Right atrium auricular region (tissue), 2 donors: ENCODE measurements around the gene DIPK1A. TPM values are rescaled to one million over a fixed set of nuclear protein-coding genes. Genes with fewer than 3 reads are reported as not detected.

ENCODE experiments used
- DNase-seq: peaks from one replicate; pipeline ENCODE4 v3.0.0-alpha.2; 2019; ENCODE audit warnings: low spot score
- H3K27ac ChIP-seq, 2 donors: fragments of 200-600 bp; sonication (generic); 1 replicate in 1 of 2; 2 replicates in 1 of 2; pipeline ENCODE4 v1.5.1; 2016 to 2019
- H3K27me3 ChIP-seq, 2 donors: fragments of 200-600 bp; sonication (generic); one replicate each; pipeline versions ENCODE4 v1.5.1 to v1.6.0; 2017 to 2019
- H3K36me3 ChIP-seq: fragments of 200-600 bp; sonication (generic); one replicate; pipeline ENCODE4 v1.5.1; 2016
- H3K4me1 ChIP-seq, 2 donors: fragments of 200-600 bp; sonication (generic); one replicate each; pipeline versions ENCODE4 v1.5.1 to v1.6.0; 2017 to 2019
- H3K4me3 ChIP-seq, 2 donors: fragments of 200-600 bp; sonication (generic); 1 replicate in 1 of 2; 2 replicates in 1 of 2; pipeline ENCODE4 v1.5.1; 2017 to 2019; ENCODE audit warnings: mild to moderate bottlenecking in 1 of 2, moderate library complexity in 1 of 2
- H3K9me3 ChIP-seq, 2 donors: fragments of 200-600 bp; sonication (generic); one replicate each; pipeline ENCODE4 v1.5.1; 2019
- total RNA-seq, 2 donors: library from RNA; depleted of rRNA; stranded (reverse); fragments of >200 nt; gene quantifications; one replicate each; pipeline ENCODE4 v1.1.0, GENCODE V29; 2016
- TF ChIP-seq, protein P1 (sequence below), 2 donors: fragments of 200-600 bp; sonication (generic); IDR thresholded peaks; one replicate each; pipeline ENCODE4 v1.5.1; 2019; ENCODE audit warnings: antibody characterized with exemption in 2 of 2

DIPK1A gene
- total RNA-seq, 2 donors from 2014 or later, result 5.9 to 7.9 TPM

- TF ChIP-seq, protein P1, sequence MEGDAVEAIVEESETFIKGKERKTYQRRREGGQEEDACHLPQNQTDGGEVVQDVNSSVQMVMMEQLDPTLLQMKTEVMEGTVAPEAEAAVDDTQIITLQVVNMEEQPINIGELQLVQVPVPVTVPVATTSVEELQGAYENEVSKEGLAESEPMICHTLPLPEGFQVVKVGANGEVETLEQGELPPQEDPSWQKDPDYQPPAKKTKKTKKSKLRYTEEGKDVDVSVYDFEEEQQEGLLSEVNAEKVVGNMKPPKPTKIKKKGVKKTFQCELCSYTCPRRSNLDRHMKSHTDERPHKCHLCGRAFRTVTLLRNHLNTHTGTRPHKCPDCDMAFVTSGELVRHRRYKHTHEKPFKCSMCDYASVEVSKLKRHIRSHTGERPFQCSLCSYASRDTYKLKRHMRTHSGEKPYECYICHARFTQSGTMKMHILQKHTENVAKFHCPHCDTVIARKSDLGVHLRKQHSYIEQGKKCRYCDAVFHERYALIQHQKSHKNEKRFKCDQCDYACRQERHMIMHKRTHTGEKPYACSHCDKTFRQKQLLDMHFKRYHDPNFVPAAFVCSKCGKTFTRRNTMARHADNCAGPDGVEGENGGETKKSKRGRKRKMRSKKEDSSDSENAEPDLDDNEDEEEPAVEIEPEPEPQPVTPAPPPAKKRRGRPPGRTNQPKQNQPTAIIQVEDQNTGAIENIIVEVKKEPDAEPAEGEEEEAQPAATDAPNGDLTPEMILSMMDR (IDR thresholded peaks at IDR 0.05), result no peak
- no peak overlapping the region for H3K27ac ChIP-seq
- no peaks in the 10 kb centered on the region for H3K9me3 ChIP-seq
- H3K4me1 ChIP-seq, result peaks cover 0 to 8% of the 10 kb centered on the region in 2 donors
- no peaks in the 10 kb centered on the region for H3K36me3 ChIP-seq
- DNase-seq, result no peak
- H3K4me3 ChIP-seq, result no peak overlapping the region
- no peaks in the 10 kb centered on the region for H3K27me3 ChIP-seq
These were observed 34.5 kb upstream of the DIPK1A start for GRCh38 chr1:92995441-92996430.

GRCh38 chr1:92994105-92994712, 32.9 kb upstream of the DIPK1A start:
- Histone ChIP-seq H3K36me3 (no peaks in the 10 kb centered on the region), H3K4me1 (no peaks in the 10 kb centered on the region), H3K4me3 (no peak overlapping the region), H3K27ac (no peak overlapping the region), H3K27me3 (no peaks in the 10 kb centered on the region), H3K9me3 (no peaks in the 10 kb centered on the region)
- DNase-seq, result peak; percentile 81
- TF ChIP-seq, protein P1 (IDR thresholded peaks at IDR 0.05), result peak; percentile 75 to 89

- DNase-seq, result no peak
- Histone ChIP-seq H3K4me3 (no peak overlapping the region), H3K27me3 (no peaks in the 10 kb centered on the region), H3K9me3 (no peaks in the 10 kb centered on the region), H3K4me1 (no peaks in the 10 kb centered on the region), H3K36me3 (no peaks in the 10 kb centered on the region), H3K27ac (no peak overlapping the region)
- TF ChIP-seq, protein P1 (IDR thresholded peaks at IDR 0.05), result no peak
These were observed 32.3 kb upstream of the DIPK1A start for GRCh38 chr1:92993581-92993980.

- Histone ChIP-seq H3K4me3 (no peak overlapping the region), H3K27me3 (no peaks in the 10 kb centered on the region), H3K4me1 (no peaks in the 10 kb centered on the region), H3K36me3 (no peaks in the 10 kb centered on the region), H3K27ac (no peak overlapping the region), H3K9me3 (no peaks in the 10 kb centered on the region)
- TF ChIP-seq, protein P1 (IDR thresholded peaks at IDR 0.05), result no peak
- DNase-seq, result no peak
These were observed 31.6 kb upstream of the DIPK1A start for GRCh38 chr1:92992877-92993276.

GRCh38 chr1:92992054-92992453, 30.8 kb upstream of the DIPK1A start:
- Histone ChIP-seq H3K27ac (no peak overlapping the region), H3K36me3 (no peaks in the 10 kb centered on the region), H3K4me3 (no peak overlapping the region), H3K27me3 (no peaks in the 10 kb centered on the region), H3K4me1 (no peaks in the 10 kb centered on the region), H3K9me3 (no peaks in the 10 kb centered on the region)
- no peak for DNase-seq
- TF ChIP-seq, protein P1 (IDR thresholded peaks at IDR 0.05), result no peak
